ENCODE measurements around the gene RIMS3. TPM values are rescaled to one million over a fixed set of nuclear protein-coding genes. Genes with fewer than 3 reads are reported as not detected.

RIMS3 gene
- total RNA-seq, 2 experiments from 2014 or later: 2.7 TPM

DNA sequence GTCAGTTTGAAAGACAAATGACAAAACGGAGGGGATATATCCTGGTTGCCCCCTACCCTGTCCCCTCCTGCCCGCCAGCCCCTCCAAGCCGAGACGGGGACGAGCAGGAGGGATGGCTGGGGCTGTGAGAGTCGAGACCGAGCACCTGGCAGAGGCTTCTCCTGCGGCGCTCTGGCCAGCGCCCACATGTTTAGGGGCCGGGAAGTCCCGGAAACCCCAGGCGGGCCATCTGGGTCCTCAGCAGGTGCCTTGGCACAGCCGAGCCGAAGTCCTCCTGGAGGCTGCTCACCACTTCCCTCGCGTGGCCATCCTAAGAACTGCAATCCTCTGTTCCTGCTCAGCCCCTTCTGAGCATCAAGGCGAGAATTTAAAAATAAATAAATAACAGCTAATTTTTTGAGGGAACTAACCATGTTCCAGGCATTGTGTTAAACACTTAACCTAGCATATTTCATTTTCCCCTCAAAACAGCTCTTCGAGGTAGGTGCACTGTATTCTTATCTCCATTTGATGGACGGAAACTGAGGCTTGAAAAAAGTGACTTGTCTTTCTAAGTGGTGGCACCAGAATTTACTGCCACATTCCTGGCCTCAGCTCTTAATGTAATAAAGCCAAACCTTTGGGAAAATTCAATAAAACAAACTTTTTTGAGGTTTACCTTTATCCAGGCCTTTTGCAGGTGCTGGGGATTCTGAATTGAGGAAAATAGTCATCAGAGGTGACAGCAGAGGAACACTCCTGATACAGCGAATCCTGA is 3.5 kb upstream of the RIMS3 start:
- ChIA-PET POLR2A (no interaction called here), CTCF (interaction anchor here (1.0 to 2.8 kb wide), 9 partner anchors 11 to 136 kb away, joined by 3 to 21 read pairs (median 5); partner anchors contain the start of gene NFYC)
- Mint-ChIP-seq H3K4me3 (peak overlapping the region; percentile 46), H3K9me3 (ENCODE audit: low read depth) (no peaks in the 10 kb centered on the region), H3K4me1 (peaks cover 14% of the 10 kb centered on the region), H3K36me3 (ENCODE audit: low read depth) (no peaks in the 10 kb centered on the region), H3K27ac (no peak overlapping the region), H3K27me3 (no peaks in the 10 kb centered on the region)
- ATAC-seq (peak; percentile 58), DNase-seq (peak; percentile 92)
- intact Hi-C loops (cut with DNase I, micrococcal nuclease): loop anchor here (1.0 to 5.0 kb wide), 8 partner anchors 22 to 527 kb away; partner anchors contain the start of genes NFYC (in 1 of the 2) and ZNF684 (in 1 of the 2)

- H3K9me3 Mint-ChIP-seq (ENCODE audit: low read depth): no peaks in the 10 kb centered on the region
- ChIA-PET CTCF (interaction anchor here (0.9 to 1.1 kb wide), 2 partner anchors 27 to 262 kb away, joined by 3 read pairs; partner anchors contain the start of gene NFYC), POLR2A (no interaction called here)
- DNase-seq (no peak), ATAC-seq (no peak)
- H3K27me3 Mint-ChIP-seq: no peaks in the 10 kb centered on the region
- H3K4me1 Mint-ChIP-seq: peaks cover 28% of the 10 kb centered on the region
- no peak overlapping the region for H3K27ac Mint-ChIP-seq
- peak overlapping the region; percentile 68 for H3K4me3 Mint-ChIP-seq
- intact Hi-C loops (cut with DNase I, micrococcal nuclease): loop anchor here (1.0 to 5.0 kb wide), 7 partner anchors 28 to 522 kb away; partner anchors contain the start of genes CITED4 (in 2 of the 2) and ZNF684 (in 2 of the 2)
- H3K36me3 Mint-ChIP-seq (ENCODE audit: low read depth): no peaks in the 10 kb centered on the region
Observed at GRCh38 chr1:40664791-40665190, 691 bp downstream of the RIMS3 start.

DNA sequence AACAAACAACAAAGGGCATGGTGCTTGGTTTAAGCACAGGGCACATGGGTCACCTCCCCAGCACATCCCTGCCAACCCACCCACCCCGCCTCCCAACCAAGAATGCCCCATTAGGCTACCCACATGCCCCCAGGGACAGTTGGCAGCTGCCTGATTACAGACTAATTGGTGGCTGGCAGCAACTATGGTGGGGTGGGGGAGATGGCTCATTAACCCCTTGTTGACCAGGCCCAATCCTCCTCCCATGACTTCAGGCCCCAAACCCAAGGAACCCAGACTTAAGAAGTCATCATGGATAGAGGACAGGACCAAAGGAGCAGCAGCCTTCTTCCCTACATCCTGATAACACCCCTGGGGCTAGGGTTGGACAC is 1.3 kb downstream of the RIMS3 start:
- no peak overlapping the region for H3K27ac Mint-ChIP-seq
- H3K9me3 Mint-ChIP-seq (ENCODE audit: low read depth): no peaks in the 10 kb centered on the region
- peaks cover 28% of the 10 kb centered on the region for H3K4me1 Mint-ChIP-seq
- no peaks in the 10 kb centered on the region for H3K27me3 Mint-ChIP-seq
- ATAC-seq: no peak
- no peak for DNase-seq
- H3K4me3 Mint-ChIP-seq: peak overlapping the region; percentile 13
- no peaks in the 10 kb centered on the region for H3K36me3 Mint-ChIP-seq (ENCODE audit: low read depth)
- intact Hi-C loops (cut with DNase I, micrococcal nuclease): no loop called here
- POLR2A ChIA-PET: no interaction called here
- CTCF ChIA-PET: interaction anchor here (1.2 kb wide), 1 partner anchor 39 kb away, joined by 3 read pairs; no protein-coding TSS in a partner anchor

GRCh38 chr1:40663324-40664166 is 1.9 kb downstream of the RIMS3 start:
- no peaks in the 10 kb centered on the region for H3K9me3 Mint-ChIP-seq (ENCODE audit: low read depth)
- H3K36me3 Mint-ChIP-seq (ENCODE audit: low read depth): no peaks in the 10 kb centered on the region
- DNase-seq: no peak
- no peak overlapping the region for H3K4me3 Mint-ChIP-seq
- no peaks in the 10 kb centered on the region for H3K27me3 Mint-ChIP-seq
- POLR2A ChIA-PET: no interaction called here
- intact Hi-C loops (cut with DNase I, micrococcal nuclease): loop anchor here in 1 of 2 experiments (2.0 kb wide), 1 partner anchor 27 kb away; no protein-coding TSS in a partner anchor
- CTCF ChIA-PET: interaction anchor here (0.6 to 1.6 kb wide), 3 partner anchors 12 to 253 kb away, joined by 3 to 4 read pairs (median 3); no protein-coding TSS in a partner anchor
- no peak overlapping the region for H3K27ac Mint-ChIP-seq
- ATAC-seq: no peak
- H3K4me1 Mint-ChIP-seq: peaks cover 28% of the 10 kb centered on the region

DNA sequence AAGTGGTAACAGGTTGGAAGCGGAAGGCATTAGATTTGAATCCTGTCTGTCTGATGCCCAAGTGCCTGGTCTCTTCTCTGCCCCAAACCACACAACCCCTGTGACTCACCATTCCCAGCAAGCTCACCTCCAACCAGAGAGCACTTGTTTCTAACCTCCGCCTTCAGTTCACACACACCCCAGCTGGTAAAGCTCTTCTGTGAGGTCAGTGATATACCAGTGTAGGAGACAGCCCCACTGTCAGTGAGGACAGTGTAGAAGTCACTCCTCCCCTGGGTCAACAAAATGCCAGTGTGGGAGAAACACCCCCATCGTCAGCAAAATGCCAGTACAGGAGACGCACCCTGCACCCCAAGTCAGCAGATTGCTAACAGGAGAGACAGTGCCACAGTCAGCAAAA is 2.6 kb downstream of the RIMS3 start:
- intact Hi-C loops (cut with DNase I, micrococcal nuclease): loop anchor here in 1 of 2 experiments (2.0 kb wide), 1 partner anchor 26 kb away; no protein-coding TSS in a partner anchor
- ATAC-seq (peak; percentile 67), DNase-seq (peak; percentile 70)
- ChIA-PET POLR2A (interaction anchor here (1.2 kb wide), 1 partner anchor 28 kb away, joined by 4 read pairs; the partner anchor contains the start of gene NFYC), CTCF (interaction anchor here (0.7 to 1.6 kb wide), 4 partner anchors 13 to 207 kb away, joined by 3 to 4 read pairs (median 3); no protein-coding TSS in a partner anchor)
- Mint-ChIP-seq H3K27me3 (no peaks in the 10 kb centered on the region), H3K9me3 (ENCODE audit: low read depth) (no peaks in the 10 kb centered on the region), H3K36me3 (ENCODE audit: low read depth) (no peaks in the 10 kb centered on the region), H3K27ac (no peak overlapping the region), H3K4me3 (no peak overlapping the region), H3K4me1 (peaks cover 26% of the 10 kb centered on the region)

DNA sequence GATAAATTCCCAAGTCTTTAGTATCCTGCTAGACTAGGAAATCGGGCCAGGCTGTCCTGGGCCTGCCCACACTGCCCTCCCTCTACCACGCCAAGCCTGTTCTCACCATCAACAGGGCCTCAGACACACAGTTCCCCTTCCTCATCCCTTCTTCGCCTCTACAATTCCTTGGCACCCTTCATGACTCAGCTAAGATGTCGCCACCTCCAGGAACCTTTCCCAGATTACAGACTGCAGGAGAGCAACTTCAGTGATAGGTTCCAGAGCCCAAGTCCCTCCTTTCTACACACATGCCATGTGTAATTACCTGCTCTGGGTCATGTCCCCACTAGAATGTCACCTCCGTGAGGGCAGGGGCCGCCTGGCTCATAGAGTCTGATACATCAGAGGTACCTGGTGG is 3.3 kb downstream of the RIMS3 start:
- Mint-ChIP-seq H3K4me1 (peaks cover 26% of the 10 kb centered on the region), H3K36me3 (ENCODE audit: low read depth) (no peaks in the 10 kb centered on the region), H3K9me3 (ENCODE audit: low read depth) (no peaks in the 10 kb centered on the region), H3K4me3 (no peak overlapping the region), H3K27me3 (no peaks in the 10 kb centered on the region), H3K27ac (no peak overlapping the region)
- no peak for ATAC-seq
- ChIA-PET CTCF (interaction anchor here (0.7 to 1.6 kb wide), 3 partner anchors 14 to 208 kb away, joined by 3 to 4 read pairs (median 3); no protein-coding TSS in a partner anchor), POLR2A (interaction anchor here (1.2 kb wide), 1 partner anchor 29 kb away, joined by 4 read pairs; the partner anchor contains the start of gene NFYC)
- intact Hi-C loops (cut with DNase I, micrococcal nuclease): loop anchor here in 1 of 2 experiments (2.0 kb wide), 1 partner anchor 25 kb away; no protein-coding TSS in a partner anchor
- DNase-seq: no peak

DNA sequence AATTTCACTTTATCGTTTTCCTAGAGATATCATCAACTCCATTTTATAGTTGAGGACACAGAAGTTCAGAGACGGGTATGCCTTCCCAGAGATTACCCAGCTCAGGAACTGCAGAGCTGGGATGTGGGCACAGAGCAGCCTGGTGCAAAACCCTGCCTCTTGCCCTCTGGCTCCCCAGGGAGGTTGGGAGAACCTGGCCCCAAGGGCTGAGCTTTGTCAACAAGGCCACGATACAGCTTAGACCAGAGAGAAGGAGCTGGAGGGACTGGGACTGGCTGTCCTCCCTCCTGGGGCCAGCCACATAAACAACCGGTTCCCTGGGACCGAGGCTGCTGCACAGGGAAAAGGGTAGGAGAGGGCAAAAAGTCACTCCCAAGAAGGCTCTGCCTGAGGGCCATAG is 3.8 kb downstream of the RIMS3 start:
- Mint-ChIP-seq H3K27me3 (no peaks in the 10 kb centered on the region), H3K4me1 (peaks cover 26% of the 10 kb centered on the region), H3K4me3 (no peak overlapping the region), H3K27ac (no peak overlapping the region), H3K36me3 (ENCODE audit: low read depth) (no peaks in the 10 kb centered on the region), H3K9me3 (ENCODE audit: low read depth) (no peaks in the 10 kb centered on the region)
- ChIA-PET POLR2A (interaction anchor here (1.2 kb wide), 1 partner anchor 29 kb away, joined by 4 read pairs; the partner anchor contains the start of gene NFYC), CTCF (no interaction called here)
- ATAC-seq (no peak), DNase-seq (no peak)
- intact Hi-C loops (cut with DNase I, micrococcal nuclease): loop anchor here in 1 of 2 experiments (2.0 kb wide), 1 partner anchor 25 kb away; no protein-coding TSS in a partner anchor

DNA sequence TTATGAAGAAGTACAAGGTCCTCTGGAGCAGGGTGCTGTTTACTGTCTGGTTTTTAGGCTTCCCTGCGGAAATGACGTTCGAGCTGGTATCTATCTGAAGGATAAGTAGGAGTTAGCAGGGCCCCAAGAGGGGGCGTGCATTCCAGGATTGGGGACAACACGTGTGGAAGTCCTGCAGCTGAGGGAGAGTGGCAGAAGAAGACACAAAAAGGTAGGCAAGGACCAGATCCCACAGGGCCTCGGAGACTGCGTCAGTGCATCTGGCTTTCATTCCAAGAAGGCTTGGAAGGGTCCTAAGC is 5.9 kb downstream of the RIMS3 start:
- Mint-ChIP-seq H3K36me3 (ENCODE audit: low read depth) (no peaks in the 10 kb centered on the region), H3K27me3 (peaks cover 2% of the 10 kb centered on the region), H3K4me1 (peaks cover 17% of the 10 kb centered on the region), H3K9me3 (ENCODE audit: low read depth) (no peaks in the 10 kb centered on the region), H3K4me3 (no peak overlapping the region), H3K27ac (no peak overlapping the region)
- CTCF ChIA-PET: interaction anchor here (1.1 to 1.2 kb wide), 2 partner anchors 8 to 63 kb away, joined by 3 read pairs; no protein-coding TSS in a partner anchor
- POLR2A ChIA-PET: no interaction called here
- intact Hi-C loops (cut with DNase I, micrococcal nuclease): no loop called here
- DNase-seq: no peak
- no peak for ATAC-seq

GRCh38 chr1:40658751-40659648 is 6.5 kb downstream of the RIMS3 start:
- ChIA-PET POLR2A (interaction anchor here (0.6 kb wide), 1 partner anchor 309 kb away, joined by 3 read pairs; no protein-coding TSS in a partner anchor), CTCF (interaction anchor here (0.6 to 1.2 kb wide), 2 partner anchors 8 to 23 kb away, joined by 3 to 4 read pairs; no protein-coding TSS in a partner anchor)
- no peaks in the 10 kb centered on the region for H3K9me3 Mint-ChIP-seq (ENCODE audit: low read depth)
- no peak overlapping the region for H3K4me3 Mint-ChIP-seq
- DNase-seq (no peak), ATAC-seq (no peak)
- H3K27me3 Mint-ChIP-seq: peaks cover 5% of the 10 kb centered on the region
- intact Hi-C loops (cut with DNase I, micrococcal nuclease): no loop called here
- no peak overlapping the region for H3K27ac Mint-ChIP-seq
- peaks cover 14% of the 10 kb centered on the region for H3K4me1 Mint-ChIP-seq
- no peaks in the 10 kb centered on the region for H3K36me3 Mint-ChIP-seq (ENCODE audit: low read depth)

DNA sequence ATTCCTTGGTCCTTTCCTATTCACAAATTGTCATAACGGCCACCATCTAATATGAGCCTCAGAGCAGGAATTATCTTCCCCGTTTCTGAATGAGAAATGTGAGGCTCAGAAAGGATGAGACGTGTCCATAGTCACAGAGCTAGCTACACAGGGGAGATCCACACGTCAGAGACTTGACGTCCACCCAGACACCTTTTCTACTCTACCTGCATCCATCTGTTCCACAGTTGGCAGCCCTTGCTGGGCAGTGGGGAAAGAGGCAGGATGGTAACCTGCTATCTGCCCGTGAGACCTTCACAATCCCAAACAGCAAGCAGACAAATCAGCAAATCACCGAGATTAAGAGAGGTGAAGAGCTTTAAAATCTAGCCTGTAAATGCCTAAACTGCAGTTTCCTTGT is 8.4 kb downstream of the RIMS3 start:
- H3K4me1 Mint-ChIP-seq: no peaks in the 10 kb centered on the region
- no peaks in the 10 kb centered on the region for H3K36me3 Mint-ChIP-seq (ENCODE audit: low read depth)
- peaks cover 5% of the 10 kb centered on the region for H3K27me3 Mint-ChIP-seq
- POLR2A ChIA-PET: interaction anchor here (0.6 kb wide), 1 partner anchor 131 kb away, joined by 4 read pairs; no protein-coding TSS in a partner anchor
- H3K9me3 Mint-ChIP-seq (ENCODE audit: low read depth): no peaks in the 10 kb centered on the region
- intact Hi-C loops (cut with DNase I, micrococcal nuclease): no loop called here
- H3K27ac Mint-ChIP-seq: no peak overlapping the region
- DNase-seq: no peak
- CTCF ChIA-PET: interaction anchor here (1.2 to 1.5 kb wide), 2 partner anchors 9 to 12 kb away, joined by 3 to 5 read pairs; no protein-coding TSS in a partner anchor
- H3K4me3 Mint-ChIP-seq: no peak overlapping the region
- ATAC-seq: no peak
